HFFc6 (cell line): ENCODE data around the gene TOMM40. TPM values are rescaled to one million over a fixed set of nuclear protein-coding genes. Genes with fewer than 3 reads are reported as not detected.
A peak's percentile ranks its signal among the peaks of the same experiment; 100 is the strongest.

Experiments
- DNase-seq: peaks from one replicate; pipeline ENCODE4 v3.0.0-alpha.2; 2018
- H3K27ac Mint-ChIP-seq: 2 replicates; pipeline ENCODE4 v1.8.0; 2020; ENCODE audit warnings: mild to moderate bottlenecking, mixed read lengths
- H3K27me3 Mint-ChIP-seq: 2 replicates; pipeline ENCODE4 v1.8.0; 2021; ENCODE audit warnings: mild to moderate bottlenecking, moderate library complexity, mixed read lengths; ENCODE audit not compliant: insufficient read depth
- H3K36me3 Mint-ChIP-seq: 2 replicates; pipeline ENCODE4 v1.8.0; 2021; ENCODE audit warnings: low read depth, mixed read lengths
- H3K4me1 Mint-ChIP-seq: 2 replicates; pipeline ENCODE4 v1.8.0; 2020; ENCODE audit warnings: low read depth, mixed read lengths
- H3K4me3 Mint-ChIP-seq: 2 replicates; pipeline ENCODE4 v1.8.0; 2020; ENCODE audit warnings: mild to moderate bottlenecking, moderate library complexity, mixed read lengths
- H3K9me3 Mint-ChIP-seq: 2 replicates; pipeline ENCODE4 v1.8.0; 2020; ENCODE audit warnings: mild to moderate bottlenecking, mixed read lengths
- total RNA-seq, 6 experiments: library from RNA; stranded (reverse); fragmentation: NEBNext Ultra II Directional; extraction: Animal tissue kit (Norgen Biotek cat#: 25700); gene quantifications; 2 replicates in 1 of 6; 3 replicates in 5 of 6; pipeline ENCODE4 v1.2.3, GENCODE V29; 2021
- TF ChIP-seq, protein P1 (sequence below): fragments of 200-600 bp; sonication (generic); IDR thresholded peaks from 2 replicates; pipeline ENCODE4 v1.5.0; 2021; ENCODE audit warnings: antibody characterized with exemption, mild to moderate bottlenecking

The TOMM40 gene
- total RNA-seq, 6 experiments from 2014 or later, result 79.8 to 107 (median 92.2) TPM

DNA sequence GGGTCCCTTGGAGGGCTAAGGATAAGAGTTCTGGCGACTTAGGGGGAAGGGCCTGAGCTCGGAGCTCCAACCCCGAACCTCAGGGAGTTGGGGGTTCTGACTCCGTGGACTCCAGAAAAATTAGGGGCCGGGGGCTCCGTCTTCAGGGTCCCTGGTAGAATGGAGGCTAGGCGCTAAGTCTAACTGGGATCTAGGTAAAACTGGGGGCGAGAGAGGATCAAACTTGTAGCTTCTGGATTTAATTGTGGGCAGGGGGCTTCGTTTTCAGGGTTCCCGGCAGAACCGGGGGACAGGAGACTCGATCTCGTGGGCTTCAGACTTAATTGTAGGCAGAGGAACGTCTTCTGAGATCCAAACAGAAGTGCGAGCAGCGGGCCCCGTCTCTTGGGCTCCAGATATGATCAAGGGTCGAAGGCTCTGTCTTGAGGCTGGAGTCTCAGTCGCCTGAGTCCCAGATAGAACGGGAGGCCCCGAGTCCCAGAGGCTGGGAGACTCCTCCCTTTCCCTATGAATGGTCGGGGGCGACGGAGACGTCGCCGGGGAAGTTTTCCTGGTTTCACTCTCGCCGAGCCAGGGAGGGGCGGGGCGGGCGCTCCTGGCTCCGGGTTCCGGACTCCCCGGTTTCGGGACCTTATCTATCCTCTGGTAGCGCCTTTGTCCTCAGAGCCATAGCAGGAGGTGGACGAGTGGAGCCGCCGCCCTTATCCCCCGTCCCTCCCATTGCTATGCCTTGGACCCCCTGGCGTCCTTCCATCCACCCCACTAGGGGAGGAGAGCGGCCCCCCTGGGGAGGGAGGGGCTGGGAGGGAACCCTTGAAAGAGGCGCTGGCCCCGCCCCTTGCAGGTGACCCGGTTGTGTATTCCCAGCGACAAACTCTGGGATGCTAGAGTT, 43.7 kb upstream of the TOMM40 start:
- DNase-seq, result peak; percentile 44
- Mint-ChIP-seq H3K9me3 (no peaks in the 10 kb centered on the region), H3K27ac (peak overlapping the region; percentile 97), H3K27me3 (peaks cover 8% of the 10 kb centered on the region), H3K4me3 (peak overlapping the region; percentile 95), H3K4me1 (peaks cover 35% of the 10 kb centered on the region), H3K36me3 (peaks cover 9% of the 10 kb centered on the region)
- TF ChIP-seq, protein P1, sequence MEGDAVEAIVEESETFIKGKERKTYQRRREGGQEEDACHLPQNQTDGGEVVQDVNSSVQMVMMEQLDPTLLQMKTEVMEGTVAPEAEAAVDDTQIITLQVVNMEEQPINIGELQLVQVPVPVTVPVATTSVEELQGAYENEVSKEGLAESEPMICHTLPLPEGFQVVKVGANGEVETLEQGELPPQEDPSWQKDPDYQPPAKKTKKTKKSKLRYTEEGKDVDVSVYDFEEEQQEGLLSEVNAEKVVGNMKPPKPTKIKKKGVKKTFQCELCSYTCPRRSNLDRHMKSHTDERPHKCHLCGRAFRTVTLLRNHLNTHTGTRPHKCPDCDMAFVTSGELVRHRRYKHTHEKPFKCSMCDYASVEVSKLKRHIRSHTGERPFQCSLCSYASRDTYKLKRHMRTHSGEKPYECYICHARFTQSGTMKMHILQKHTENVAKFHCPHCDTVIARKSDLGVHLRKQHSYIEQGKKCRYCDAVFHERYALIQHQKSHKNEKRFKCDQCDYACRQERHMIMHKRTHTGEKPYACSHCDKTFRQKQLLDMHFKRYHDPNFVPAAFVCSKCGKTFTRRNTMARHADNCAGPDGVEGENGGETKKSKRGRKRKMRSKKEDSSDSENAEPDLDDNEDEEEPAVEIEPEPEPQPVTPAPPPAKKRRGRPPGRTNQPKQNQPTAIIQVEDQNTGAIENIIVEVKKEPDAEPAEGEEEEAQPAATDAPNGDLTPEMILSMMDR, result no peak

DNA sequence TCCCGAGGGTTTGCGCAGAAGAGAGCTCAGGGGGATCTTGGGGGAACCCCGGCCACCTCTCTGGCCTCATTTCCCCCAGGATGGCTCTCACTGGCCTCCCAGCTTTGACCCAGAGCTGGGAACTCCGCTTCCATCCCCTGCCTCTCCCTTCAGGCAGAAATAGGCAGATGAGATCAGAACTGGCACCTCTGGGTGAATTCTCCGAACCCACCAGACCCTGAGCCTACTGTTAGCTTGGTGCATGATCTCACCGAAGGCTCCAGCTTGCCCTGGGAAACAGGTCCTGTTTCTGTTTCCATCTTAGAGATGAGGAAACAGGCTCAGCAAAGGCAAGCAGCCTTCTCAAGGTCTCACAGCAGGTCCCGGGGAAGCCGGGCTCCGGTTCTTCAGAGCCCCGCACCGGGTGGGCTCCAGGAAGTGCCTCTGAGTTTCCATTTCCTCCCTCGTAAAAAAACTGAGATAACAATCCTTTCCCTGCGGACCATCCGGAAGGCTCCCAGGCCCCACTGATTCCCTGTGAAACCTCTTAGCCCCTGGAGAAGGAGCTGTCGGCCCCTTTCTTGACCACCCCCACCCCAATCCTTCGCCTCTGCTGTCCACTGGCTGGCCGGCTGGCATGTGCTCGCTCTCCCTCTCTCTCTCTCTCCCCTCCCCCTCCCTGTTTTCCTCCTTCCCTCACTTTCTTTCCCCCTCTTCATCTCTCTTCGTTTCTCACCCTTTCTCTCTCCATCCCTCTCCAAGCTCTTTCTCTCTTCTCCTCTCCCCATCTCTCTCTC, 42.8 kb upstream of the TOMM40 start:
- DNase-seq, result peak; percentile 44
- H3K27me3 Mint-ChIP-seq, result peaks cover 8% of the 10 kb centered on the region
- TF ChIP-seq, protein P1, result no peak
- H3K4me3 Mint-ChIP-seq, result peak overlapping the region; percentile 95
- H3K4me1 Mint-ChIP-seq, result peaks cover 38% of the 10 kb centered on the region
- peaks cover 9% of the 10 kb centered on the region for H3K36me3 Mint-ChIP-seq
- H3K9me3 Mint-ChIP-seq, result no peaks in the 10 kb centered on the region
- H3K27ac Mint-ChIP-seq, result peak overlapping the region; percentile 97

DNA sequence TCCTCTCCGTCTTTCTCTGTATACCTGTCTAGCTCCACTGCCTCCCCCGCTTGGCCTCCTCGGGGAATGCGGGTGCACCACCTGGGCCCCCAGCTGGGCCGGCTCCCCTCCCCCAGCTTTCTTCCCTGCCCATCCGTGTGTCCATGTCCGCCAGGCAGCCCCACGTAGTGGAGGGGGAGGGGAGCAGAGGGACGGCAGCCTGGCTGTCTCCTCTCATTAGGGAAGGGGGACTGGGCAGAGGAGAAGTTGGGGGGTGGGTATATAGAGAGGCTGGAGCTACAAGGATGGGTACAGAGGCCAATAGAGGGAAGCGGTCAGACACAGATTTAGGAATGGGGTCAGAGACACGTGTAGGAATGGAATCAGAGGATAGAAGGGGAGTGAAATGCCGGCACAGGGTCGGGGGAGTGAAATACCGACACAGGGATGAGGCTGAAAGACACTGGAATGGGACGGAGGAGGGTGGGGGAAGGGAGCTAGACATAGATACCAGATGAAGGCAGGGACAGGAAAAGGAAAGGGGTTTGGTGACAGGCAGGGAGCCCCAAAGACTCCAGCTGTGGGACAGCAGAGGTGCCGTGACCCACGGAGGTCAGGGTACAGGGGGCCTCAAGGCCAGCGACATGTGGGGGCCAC, 42.1 kb upstream of the TOMM40 start:
- Mint-ChIP-seq H3K4me1 (peaks cover 43% of the 10 kb centered on the region), H3K27me3 (peaks cover 8% of the 10 kb centered on the region), H3K4me3 (peak overlapping the region; percentile 95), H3K36me3 (peaks cover 14% of the 10 kb centered on the region), H3K27ac (peak overlapping the region; percentile 97), H3K9me3 (no peaks in the 10 kb centered on the region)
- DNase-seq, result no peak
- TF ChIP-seq, protein P1, result no peak

DNA sequence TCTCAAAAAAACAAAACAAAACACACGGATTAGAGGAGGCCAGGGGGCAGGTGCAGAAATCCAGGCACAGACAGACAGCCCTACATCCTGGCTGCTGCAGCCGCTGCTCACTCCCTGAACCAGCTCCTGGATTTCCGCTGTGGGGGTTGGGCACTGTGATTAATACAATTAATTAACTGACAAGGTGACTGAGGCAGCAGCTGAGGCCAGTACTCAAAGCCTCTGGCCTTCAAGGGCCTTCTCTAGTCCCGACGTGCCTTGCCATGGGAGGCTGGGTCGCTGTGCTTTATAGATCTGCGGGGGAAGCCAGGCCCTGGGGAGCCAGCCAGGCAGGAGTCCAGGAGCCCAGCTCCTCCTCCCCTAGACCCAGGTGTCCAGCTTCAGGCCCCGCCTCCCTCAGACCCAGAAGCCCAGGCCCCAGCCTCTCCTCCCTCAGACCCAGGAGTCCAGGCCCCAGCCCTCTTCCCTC, 40.4 kb upstream of the TOMM40 start:
- peaks cover 4% of the 10 kb centered on the region for H3K27me3 Mint-ChIP-seq
- no peaks in the 10 kb centered on the region for H3K9me3 Mint-ChIP-seq
- no peak overlapping the region for H3K27ac Mint-ChIP-seq
- DNase-seq, result no peak
- H3K4me3 Mint-ChIP-seq, result no peak overlapping the region
- TF ChIP-seq, protein P1, result no peak
- peaks cover 34% of the 10 kb centered on the region for H3K4me1 Mint-ChIP-seq
- peaks cover 18% of the 10 kb centered on the region for H3K36me3 Mint-ChIP-seq

DNA sequence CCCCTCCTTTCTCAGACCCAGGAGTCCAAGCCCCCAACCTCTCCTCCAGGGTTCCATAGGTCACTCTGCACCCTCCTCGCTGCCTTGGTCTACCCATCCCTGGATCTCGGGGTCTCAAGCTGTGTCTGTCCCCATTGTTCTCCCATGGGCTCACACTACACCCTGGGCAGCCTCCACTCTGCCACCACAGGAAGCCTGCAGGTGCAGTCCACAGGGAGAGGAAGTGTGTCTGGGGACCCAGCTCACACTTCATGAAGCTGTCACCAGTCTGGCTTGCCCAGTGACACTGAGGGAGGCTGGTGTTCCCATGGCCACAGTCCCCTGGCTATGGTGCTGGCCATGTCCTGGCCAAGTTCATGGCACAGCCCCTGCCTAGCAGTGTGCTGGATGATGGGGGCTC, 39.6 kb upstream of the TOMM40 start:
- Mint-ChIP-seq H3K4me3 (no peak overlapping the region), H3K9me3 (no peaks in the 10 kb centered on the region), H3K4me1 (peaks cover 34% of the 10 kb centered on the region), H3K27ac (no peak overlapping the region), H3K36me3 (peaks cover 18% of the 10 kb centered on the region), H3K27me3 (peaks cover 3% of the 10 kb centered on the region)
- DNase-seq, result no peak
- TF ChIP-seq, protein P1, result no peak
